Activated naive CD4-positive, alpha-beta T cell treated with anti-CD3 and anti-CD28 coated beads, Interleukin-2, amount 10 ng/mL, durations not matched to agents 7 days and 5 days (primary cell): Measurements from ENCODE around the gene OSBPL2.

Source experiments
- CTCF ChIA-PET: fragments of 350-600 bp; sonication (Branson Sonifier 250); formaldehyde crosslinking; loops from one replicate; lab custom pipeline; 2021; ENCODE audit warnings: antibody characterized with exemption; lab: Charles Lee
- DNase-seq: peaks from one replicate; pipeline ENCODE4 v3.0.0-alpha.2; 2020
- H3K27ac Mint-ChIP-seq: one replicate; pipeline ENCODE4 v1.8.0; 2021; ENCODE audit warnings: mild to moderate bottlenecking, moderate library complexity, mixed read lengths
- H3K27me3 Mint-ChIP-seq: one replicate; pipeline ENCODE4 v1.8.0; 2021; ENCODE audit warnings: mild to moderate bottlenecking, mixed read lengths
- H3K36me3 Mint-ChIP-seq: one replicate; pipeline ENCODE4 v1.8.0; 2021; ENCODE audit warnings: mixed read lengths
- H3K4me1 Mint-ChIP-seq: one replicate; pipeline ENCODE4 v1.8.0; 2021; ENCODE audit warnings: mixed read lengths
- H3K4me3 Mint-ChIP-seq: one replicate; pipeline ENCODE4 v1.8.0; 2021; ENCODE audit warnings: mild to moderate bottlenecking, moderate library complexity, mixed read lengths
- H3K9me3 Mint-ChIP-seq: one replicate; pipeline ENCODE4 v1.8.0; 2021; ENCODE audit warnings: mixed read lengths

OSBPL2 gene

DNA sequence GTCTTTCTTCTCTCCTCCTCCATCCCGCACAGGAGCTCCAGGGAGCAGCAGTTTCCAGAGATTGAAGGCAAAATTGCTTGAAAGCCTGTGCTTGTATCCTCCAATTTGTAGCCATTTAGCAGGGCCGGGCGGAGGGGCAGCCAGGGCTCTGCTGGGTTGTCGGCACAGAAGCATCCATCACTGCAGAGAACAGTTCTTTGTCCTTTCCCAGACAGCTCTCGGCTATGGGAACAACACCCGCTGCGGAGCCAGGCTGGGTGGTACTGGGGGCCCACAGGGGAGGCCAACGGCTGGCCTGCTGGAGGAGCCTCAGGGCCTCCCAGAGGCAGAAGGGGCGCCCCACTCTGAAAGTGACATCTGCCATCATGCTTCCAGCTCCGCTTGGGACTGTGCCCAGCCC, 26.0 kb upstream of the OSBPL2 start:
- no peak for DNase-seq
- Mint-ChIP-seq H3K9me3 (no peaks in the 10 kb centered on the region), H3K27me3 (peaks cover 54% of the 10 kb centered on the region), H3K4me3 (no peak overlapping the region), H3K36me3 (no peaks in the 10 kb centered on the region), H3K4me1 (no peaks in the 10 kb centered on the region), H3K27ac (no peak overlapping the region)
- CTCF ChIA-PET: no interaction called here

GRCh38 chr20:62214067-62214466, 24.3 kb upstream of the OSBPL2 start:
- Mint-ChIP-seq H3K4me3 (no peak overlapping the region), H3K27ac (no peak overlapping the region), H3K9me3 (no peaks in the 10 kb centered on the region), H3K4me1 (no peaks in the 10 kb centered on the region), H3K27me3 (peaks cover 72% of the 10 kb centered on the region), H3K36me3 (no peaks in the 10 kb centered on the region)
- no peak for DNase-seq
- CTCF ChIA-PET: no interaction called here

- H3K27ac Mint-ChIP-seq: no peak overlapping the region
Measured at GRCh38 chr20:62215020-62215990, 23.0 kb upstream of the OSBPL2 start.

GRCh38 chr20:62215991-62216635, 22.2 kb upstream of the OSBPL2 start:
- Mint-ChIP-seq H3K27me3 (peaks cover 74% of the 10 kb centered on the region), H3K9me3 (no peaks in the 10 kb centered on the region), H3K4me3 (no peak overlapping the region), H3K27ac (no peak overlapping the region), H3K4me1 (peaks cover 4% of the 10 kb centered on the region), H3K36me3 (no peaks in the 10 kb centered on the region)
- no peak for DNase-seq
- CTCF ChIA-PET: no interaction called here

More at GRCh38 chr20:62215020-62215990, 23.0 kb upstream of the OSBPL2 start:
- Mint-ChIP-seq H3K9me3 (no peaks in the 10 kb centered on the region), H3K27me3 (peaks cover 70% of the 10 kb centered on the region), H3K4me1 (no peaks in the 10 kb centered on the region), H3K4me3 (no peak overlapping the region), H3K36me3 (no peaks in the 10 kb centered on the region)
- CTCF ChIA-PET: no interaction called here
- DNase-seq: no peak

GRCh38 chr20:62216636-62217566, 21.4 kb upstream of the OSBPL2 start:
- no peaks in the 10 kb centered on the region for H3K9me3 Mint-ChIP-seq
- DNase-seq: no peak
- no peak overlapping the region for H3K4me3 Mint-ChIP-seq
- H3K36me3 Mint-ChIP-seq: no peaks in the 10 kb centered on the region
- peaks cover 76% of the 10 kb centered on the region for H3K27me3 Mint-ChIP-seq
- CTCF ChIA-PET: no interaction called here
- H3K27ac Mint-ChIP-seq: no peak overlapping the region
- H3K4me1 Mint-ChIP-seq: peaks cover 4% of the 10 kb centered on the region

DNA sequence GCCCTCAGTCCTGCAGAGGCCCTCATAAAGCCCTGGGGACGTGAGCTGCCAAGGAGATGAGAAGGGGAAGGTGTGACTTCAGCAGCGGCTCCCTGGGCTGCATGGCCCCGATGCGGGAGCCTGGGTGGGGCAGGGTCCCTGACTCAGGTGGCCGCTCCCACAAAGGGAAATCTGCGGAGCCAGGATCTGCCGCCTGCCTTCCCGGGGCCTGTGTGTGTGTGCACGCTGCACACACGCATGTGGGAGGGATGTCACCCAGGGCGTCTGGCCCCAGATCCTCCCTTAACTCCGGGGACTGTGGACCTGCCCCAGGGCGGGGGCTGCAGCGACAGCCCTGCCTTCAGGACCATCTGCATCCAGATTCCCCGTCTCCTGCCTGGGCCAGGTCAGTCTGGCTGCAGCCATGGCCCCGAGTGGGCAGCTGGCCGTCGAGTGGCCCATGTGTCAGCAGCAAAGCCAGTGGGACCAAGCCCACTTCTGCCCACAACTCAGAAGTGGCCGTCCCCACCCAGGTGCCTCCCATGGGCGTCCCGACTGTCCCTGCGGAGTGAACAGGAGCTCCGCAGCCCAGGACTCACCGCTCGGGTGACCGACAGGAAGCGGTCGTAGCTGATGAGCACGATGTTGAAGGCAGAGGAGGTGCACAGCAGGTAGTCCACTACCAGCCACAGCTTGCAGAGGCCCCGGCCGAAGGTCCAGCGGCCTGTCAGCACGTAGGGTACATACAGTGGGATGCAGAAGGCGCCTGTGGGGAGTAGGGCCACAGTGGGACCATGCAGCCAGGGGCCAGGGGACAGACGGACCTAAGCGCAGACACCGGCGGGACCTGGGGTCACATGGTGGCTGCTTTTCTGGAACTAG, 20.2 kb upstream of the OSBPL2 start:
- H3K4me3 Mint-ChIP-seq: no peak overlapping the region

GRCh38 chr20:62219101-62219991, 19.0 kb upstream of the OSBPL2 start:
- CTCF ChIA-PET: no interaction called here
- H3K36me3 Mint-ChIP-seq: no peaks in the 10 kb centered on the region

More for the DNA sequence above, 20.2 kb upstream of the OSBPL2 start:
- no peaks in the 10 kb centered on the region for H3K9me3 Mint-ChIP-seq
- peaks cover 4% of the 10 kb centered on the region for H3K4me1 Mint-ChIP-seq
- CTCF ChIA-PET: no interaction called here
- DNase-seq: no peak
- H3K27me3 Mint-ChIP-seq: peaks cover 83% of the 10 kb centered on the region
- H3K36me3 Mint-ChIP-seq: no peaks in the 10 kb centered on the region
- H3K27ac Mint-ChIP-seq: no peak overlapping the region

DNA sequence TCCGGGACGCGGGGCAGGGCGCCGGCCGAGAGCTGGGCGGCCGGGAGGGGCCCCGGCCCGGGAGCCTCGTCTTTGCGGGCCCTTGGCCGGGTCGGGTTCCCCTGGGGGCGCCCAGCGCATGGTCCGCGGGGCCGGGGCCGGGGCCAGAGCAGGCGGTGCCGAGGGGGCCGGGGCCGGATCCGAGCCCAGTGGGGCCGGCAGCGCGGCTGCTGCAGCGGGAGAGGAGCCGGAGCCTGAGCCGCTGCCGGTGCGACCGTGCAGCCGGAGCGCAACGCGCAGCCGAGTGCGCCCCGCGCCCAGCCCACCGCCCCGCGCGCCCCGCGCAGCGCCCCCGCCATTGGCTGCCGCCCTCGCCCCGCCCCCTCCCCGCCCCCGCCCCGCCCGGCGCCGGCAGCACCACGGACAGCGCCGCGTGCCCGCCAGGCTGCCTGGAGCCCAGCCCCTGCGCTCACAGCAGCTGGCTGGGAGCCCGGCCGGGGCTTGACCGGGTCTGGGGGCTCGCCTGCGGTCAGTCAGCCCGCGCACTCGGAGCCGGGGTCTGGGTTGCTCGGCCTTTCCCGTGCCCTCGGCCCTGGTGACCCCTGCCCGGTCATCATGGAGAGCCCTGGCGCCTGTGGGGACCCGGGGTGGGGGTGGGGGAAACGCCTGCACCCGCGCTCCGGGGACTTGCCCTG, 18.2 kb upstream of the OSBPL2 start, which contains the start of gene HRH3:
TSS of gene HRH3 (minus strand) at position 287 of the 674 bp plus-strand sequence. CDS start 308 bp downstream, outside the sequence.
- H3K4me1 Mint-ChIP-seq: peaks cover 4% of the 10 kb centered on the region
- peaks cover 86% of the 10 kb centered on the region for H3K27me3 Mint-ChIP-seq
- peak; percentile 67 for DNase-seq
- no peaks in the 10 kb centered on the region for H3K9me3 Mint-ChIP-seq
- CTCF ChIA-PET: no interaction called here
- H3K36me3 Mint-ChIP-seq: no peaks in the 10 kb centered on the region
- H3K27ac Mint-ChIP-seq: no peak within 1 kb of the TSS
- H3K4me3 Mint-ChIP-seq: no peak within 1 kb of the TSS

More at GRCh38 chr20:62219101-62219991, 19.0 kb upstream of the OSBPL2 start:
- no peaks in the 10 kb centered on the region for H3K9me3 Mint-ChIP-seq
- no peak for DNase-seq
- H3K4me3 Mint-ChIP-seq: no peak overlapping the region
- peaks cover 4% of the 10 kb centered on the region for H3K4me1 Mint-ChIP-seq
- H3K27ac Mint-ChIP-seq: no peak overlapping the region
- peaks cover 85% of the 10 kb centered on the region for H3K27me3 Mint-ChIP-seq

- H3K4me1 Mint-ChIP-seq: peaks cover 4% of the 10 kb centered on the region
- no peak for DNase-seq
- peaks cover 82% of the 10 kb centered on the region for H3K27me3 Mint-ChIP-seq
- H3K9me3 Mint-ChIP-seq: no peaks in the 10 kb centered on the region
- no peak overlapping the region for H3K4me3 Mint-ChIP-seq
- CTCF ChIA-PET: no interaction called here
- no peak overlapping the region for H3K27ac Mint-ChIP-seq
- H3K36me3 Mint-ChIP-seq: no peaks in the 10 kb centered on the region
Measured at GRCh38 chr20:62220666-62221568, 17.4 kb upstream of the OSBPL2 start.

GRCh38 chr20:62222266-62222850, 16.0 kb upstream of the OSBPL2 start:
- H3K27ac Mint-ChIP-seq: no peak overlapping the region
- H3K36me3 Mint-ChIP-seq: no peaks in the 10 kb centered on the region
- CTCF ChIA-PET: no interaction called here
- peaks cover 83% of the 10 kb centered on the region for H3K27me3 Mint-ChIP-seq
- H3K4me3 Mint-ChIP-seq: no peak overlapping the region
- H3K4me1 Mint-ChIP-seq: peaks cover 4% of the 10 kb centered on the region
- no peaks in the 10 kb centered on the region for H3K9me3 Mint-ChIP-seq
- DNase-seq: no peak

DNA sequence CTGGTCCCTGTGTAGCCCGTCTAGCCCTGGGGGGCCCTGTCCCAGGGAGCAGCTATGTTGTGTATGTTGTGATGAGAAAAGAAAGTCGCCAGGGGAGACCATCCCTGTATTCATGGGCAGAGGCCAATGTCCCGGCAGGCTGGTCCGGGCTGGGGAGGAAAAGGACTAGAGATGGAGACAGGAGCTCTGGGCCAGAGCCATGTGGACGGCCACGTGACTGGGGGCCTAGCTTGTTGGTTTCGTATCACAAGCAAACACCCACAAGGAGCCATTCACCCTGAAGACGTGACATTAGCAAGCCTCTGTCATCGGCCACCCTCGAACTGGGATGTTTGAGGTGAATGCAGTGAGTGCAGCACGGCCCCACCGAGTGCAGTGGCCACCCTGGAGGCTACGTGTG, 15.3 kb upstream of the OSBPL2 start:
- CTCF ChIA-PET: no interaction called here
- Mint-ChIP-seq H3K27me3 (peaks cover 77% of the 10 kb centered on the region), H3K4me1 (peaks cover 4% of the 10 kb centered on the region), H3K4me3 (no peak overlapping the region), H3K36me3 (no peaks in the 10 kb centered on the region), H3K27ac (no peak overlapping the region), H3K9me3 (no peaks in the 10 kb centered on the region)
- no peak for DNase-seq
